Lower lobe of right lung (tissue), 2 donors: ENCODE results near the gene MAP2K4. TPM values are rescaled to one million over a fixed set of nuclear protein-coding genes. Genes with fewer than 3 reads are reported as not detected.

ENCODE experiments used
- ATAC-seq, 2 donors: fragments of 200-7000 bp; cut with Tn5 transposase; one replicate each; pipeline ENCODE4 v1.9.1; 2020 to 2022; ENCODE audit warnings: mild to moderate bottlenecking in 2 of 2, moderate library complexity in 2 of 2
- DNase-seq: peaks from one replicate; pipeline ENCODE4 v3.0.0-alpha.2; 2020
- H3K27ac ChIP-seq: fragments of 200-600 bp; one replicate; pipeline ENCODE4 v1.8.0; 2022
- H3K27me3 ChIP-seq: fragments of 200-600 bp; one replicate; pipeline ENCODE4 v1.8.0; 2022; ENCODE audit warnings: low read depth
- H3K36me3 ChIP-seq: fragments of 200-600 bp; one replicate; pipeline ENCODE4 v1.8.0; 2022; ENCODE audit warnings: mild to moderate bottlenecking
- H3K4me1 ChIP-seq: fragments of 200-600 bp; one replicate; pipeline ENCODE4 v1.8.0; 2022
- H3K4me3 ChIP-seq: fragments of 200-600 bp; one replicate; pipeline ENCODE4 v1.8.0; 2022; ENCODE audit warnings: mild to moderate bottlenecking
- H3K9me3 ChIP-seq: fragments of 200-600 bp; one replicate; pipeline ENCODE4 v1.8.0; 2022
- intact Hi-C: fragments of 100-400 bp; cut with DNase I; formaldehyde crosslinking; loops from one replicate; pipeline ENCODE4 v1.11.0; 2022
- total RNA-seq: library from RNA; stranded (reverse); fragmentation: NEBNext Ultra II Directional; extraction: Animal tissue kit (Norgen Biotek cat#: 25700); gene quantifications from one replicate; pipeline ENCODE4 v1.2.1, GENCODE V29; 2021
- TF ChIP-seq, protein P1 (sequence below): fragments of 200-600 bp; IDR thresholded peaks from one replicate; pipeline ENCODE4 v1.8.0; 2022; ENCODE audit warnings: antibody characterized with exemption, mild to moderate bottlenecking
- donor health status: DM: no; HTN: yes; CAD: no; lungs with severe emphysema.

Gene MAP2K4
- total RNA-seq, 1 donor from 2014 or later = 33.0 TPM

DNA sequence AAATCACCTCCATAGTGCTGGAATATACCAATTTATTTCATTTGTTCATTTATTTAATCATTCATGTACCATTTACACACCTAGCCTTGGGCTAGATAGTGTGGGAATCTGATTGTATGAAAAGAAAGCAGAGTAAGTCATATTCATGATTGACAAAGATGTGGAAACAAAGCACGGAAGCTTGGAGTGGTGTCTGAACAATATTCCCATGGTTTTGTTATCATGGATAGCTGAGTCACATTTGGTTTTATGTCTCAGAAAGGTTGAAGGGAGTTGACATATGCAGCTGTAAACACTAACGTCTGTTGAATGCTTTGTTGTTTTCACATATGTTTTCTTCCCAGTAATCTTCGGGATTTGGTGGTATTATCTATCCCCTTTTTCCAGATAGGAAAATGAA lies 76.6 kb downstream of the MAP2K4 start:
- ATAC-seq = no peak
- intact Hi-C loops = no loop called here

DNA sequence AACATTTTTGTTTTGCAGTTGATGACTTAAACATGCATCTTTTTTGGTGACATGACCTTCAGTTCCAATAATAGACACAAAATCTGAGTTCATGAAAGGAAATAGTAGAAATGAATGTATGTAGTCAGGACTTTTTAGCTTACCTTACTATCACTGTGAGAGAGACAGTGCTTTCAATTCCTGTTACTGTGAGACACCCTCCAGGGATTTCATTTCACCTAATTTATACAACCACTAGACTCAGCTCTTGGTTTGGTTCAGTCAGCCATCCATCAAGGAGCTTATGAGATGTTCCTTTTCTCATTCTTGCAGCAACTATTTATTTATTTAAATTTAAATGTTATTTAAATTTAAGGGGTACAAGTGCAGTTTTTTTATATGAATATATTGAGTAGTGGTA lies 77.9 kb downstream of the MAP2K4 start:
- Histone ChIP-seq H3K9me3 (peaks cover 4% of the 10 kb centered on the region), H3K4me3 (no peak overlapping the region), H3K36me3 (peaks cover 36% of the 10 kb centered on the region), H3K4me1 (no peaks in the 10 kb centered on the region), H3K27me3 (no peaks in the 10 kb centered on the region), H3K27ac (no peak overlapping the region)
- TF ChIP-seq, protein P1, sequence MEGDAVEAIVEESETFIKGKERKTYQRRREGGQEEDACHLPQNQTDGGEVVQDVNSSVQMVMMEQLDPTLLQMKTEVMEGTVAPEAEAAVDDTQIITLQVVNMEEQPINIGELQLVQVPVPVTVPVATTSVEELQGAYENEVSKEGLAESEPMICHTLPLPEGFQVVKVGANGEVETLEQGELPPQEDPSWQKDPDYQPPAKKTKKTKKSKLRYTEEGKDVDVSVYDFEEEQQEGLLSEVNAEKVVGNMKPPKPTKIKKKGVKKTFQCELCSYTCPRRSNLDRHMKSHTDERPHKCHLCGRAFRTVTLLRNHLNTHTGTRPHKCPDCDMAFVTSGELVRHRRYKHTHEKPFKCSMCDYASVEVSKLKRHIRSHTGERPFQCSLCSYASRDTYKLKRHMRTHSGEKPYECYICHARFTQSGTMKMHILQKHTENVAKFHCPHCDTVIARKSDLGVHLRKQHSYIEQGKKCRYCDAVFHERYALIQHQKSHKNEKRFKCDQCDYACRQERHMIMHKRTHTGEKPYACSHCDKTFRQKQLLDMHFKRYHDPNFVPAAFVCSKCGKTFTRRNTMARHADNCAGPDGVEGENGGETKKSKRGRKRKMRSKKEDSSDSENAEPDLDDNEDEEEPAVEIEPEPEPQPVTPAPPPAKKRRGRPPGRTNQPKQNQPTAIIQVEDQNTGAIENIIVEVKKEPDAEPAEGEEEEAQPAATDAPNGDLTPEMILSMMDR = no peak
- DNase-seq = no peak
- ATAC-seq = no peak
- intact Hi-C loops = no loop called here

More for the DNA sequence above, 76.6 kb downstream of the MAP2K4 start:
- Histone ChIP-seq H3K4me3 (no peak overlapping the region), H3K9me3 (peaks cover 4% of the 10 kb centered on the region), H3K4me1 (no peaks in the 10 kb centered on the region), H3K27ac (no peak overlapping the region), H3K27me3 (no peaks in the 10 kb centered on the region), H3K36me3 (peaks cover 36% of the 10 kb centered on the region)
- DNase-seq = no peak
- TF ChIP-seq, protein P1 = no peak

DNA sequence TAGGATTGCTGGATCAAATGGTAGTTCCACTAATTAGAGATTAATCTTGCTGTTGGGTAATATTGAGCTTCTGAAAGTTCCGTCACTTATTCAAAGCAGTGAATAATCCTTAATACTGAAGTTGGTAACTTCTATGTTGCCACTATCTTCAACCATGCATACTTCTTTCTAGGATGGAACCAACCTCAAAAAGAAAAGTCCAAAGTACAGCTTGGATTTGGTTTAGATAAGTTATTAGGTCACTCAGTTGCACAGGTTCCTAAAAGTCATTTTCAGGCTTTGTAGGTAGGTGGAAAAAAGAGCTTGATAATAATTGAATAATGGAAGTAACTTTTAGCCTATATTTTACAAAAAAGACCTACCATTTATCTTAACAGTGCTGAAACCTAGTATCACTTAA lies 78.7 kb downstream of the MAP2K4 start:
- ATAC-seq (no peak), DNase-seq (no peak)
- H3K4me1 ChIP-seq = no peaks in the 10 kb centered on the region
- H3K36me3 ChIP-seq = peaks cover 36% of the 10 kb centered on the region
- H3K9me3 ChIP-seq = peaks cover 4% of the 10 kb centered on the region
- intact Hi-C loops = no loop called here
- no peak overlapping the region for H3K27ac ChIP-seq
- H3K4me3 ChIP-seq = no peak overlapping the region
- no peaks in the 10 kb centered on the region for H3K27me3 ChIP-seq
- TF ChIP-seq, protein P1 = no peak

DNA sequence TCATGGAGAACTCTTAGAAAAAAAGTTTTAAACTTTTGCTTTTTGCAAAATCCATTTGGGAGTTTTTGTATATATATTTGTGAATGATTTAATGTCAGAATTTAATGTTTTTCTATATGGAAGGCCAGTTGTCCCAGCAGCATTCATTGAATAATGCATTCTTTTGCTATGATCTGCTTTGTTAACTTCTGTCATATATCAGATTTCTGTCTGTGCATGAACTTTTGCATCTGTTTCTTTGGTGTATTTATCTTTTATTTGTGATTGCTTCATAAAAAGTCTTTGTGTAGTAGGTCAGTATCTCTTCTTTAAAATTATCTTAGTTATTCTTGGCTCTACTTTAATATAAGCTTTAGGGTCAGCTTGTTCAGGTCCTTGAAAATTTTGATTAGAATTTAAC lies 84.2 kb downstream of the MAP2K4 start:
- ATAC-seq (no peak), DNase-seq (no peak)
- H3K9me3 ChIP-seq = peaks cover 4% of the 10 kb centered on the region

DNA sequence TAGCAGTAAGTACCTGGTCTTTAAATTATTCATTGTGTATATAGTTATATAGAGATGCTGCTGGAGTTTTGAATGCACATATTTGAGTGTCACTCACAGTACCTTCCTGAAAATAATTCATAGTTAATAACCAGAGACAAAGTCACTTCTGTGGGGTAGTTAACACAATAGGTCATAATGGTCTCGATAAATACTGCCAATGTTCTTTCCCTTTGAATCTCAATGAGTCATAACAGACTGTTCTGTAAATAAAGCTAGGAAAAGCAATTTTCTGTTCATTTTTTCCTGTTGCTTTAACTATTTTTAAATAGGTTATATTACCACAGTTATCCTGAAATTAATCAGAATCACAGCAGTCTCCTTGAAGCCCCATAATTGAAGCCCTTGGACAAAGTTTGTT lies 87.2 kb downstream of the MAP2K4 start:
- ATAC-seq = no peak
- Histone ChIP-seq H3K4me1 (peaks cover 4% of the 10 kb centered on the region), H3K27me3 (no peaks in the 10 kb centered on the region), H3K27ac (no peak overlapping the region), H3K4me3 (no peak overlapping the region), H3K9me3 (no peaks in the 10 kb centered on the region), H3K36me3 (peaks cover 9% of the 10 kb centered on the region)
- no peak for DNase-seq
- intact Hi-C loops = no loop called here
- TF ChIP-seq, protein P1 = no peak

More for the DNA sequence above, 84.2 kb downstream of the MAP2K4 start:
- Histone ChIP-seq H3K27me3 (no peaks in the 10 kb centered on the region), H3K4me1 (peaks cover 4% of the 10 kb centered on the region), H3K36me3 (no peaks in the 10 kb centered on the region), H3K27ac (no peak overlapping the region), H3K4me3 (no peak overlapping the region)
- intact Hi-C loops = no loop called here
- TF ChIP-seq, protein P1 = no peak

DNA sequence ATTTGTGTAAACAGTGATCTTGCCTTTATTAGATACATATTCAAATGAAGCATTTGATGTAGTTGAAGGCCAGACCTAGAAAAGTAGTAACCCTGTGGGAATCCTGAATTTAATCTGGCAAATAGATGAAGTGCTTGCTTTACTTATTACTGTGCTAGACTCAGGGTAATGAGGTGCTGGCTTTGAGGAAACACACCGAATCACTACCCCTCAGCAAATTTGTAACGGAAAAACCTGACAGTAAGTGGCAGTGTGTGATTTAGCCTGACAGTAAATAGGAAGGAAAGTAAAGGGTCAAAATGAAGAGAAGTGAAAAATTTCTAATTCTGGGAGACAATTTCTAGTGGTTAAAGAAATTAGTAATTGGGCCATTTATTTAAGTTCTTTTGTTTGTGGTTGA lies 90.2 kb downstream of the MAP2K4 start:
- no peaks in the 10 kb centered on the region for H3K9me3 ChIP-seq
- H3K27ac ChIP-seq = no peak overlapping the region
- peaks cover 37% of the 10 kb centered on the region for H3K36me3 ChIP-seq
- no peaks in the 10 kb centered on the region for H3K4me1 ChIP-seq
- DNase-seq (no peak), ATAC-seq (no peak)
- intact Hi-C loops = no loop called here
- no peak overlapping the region for H3K4me3 ChIP-seq
- TF ChIP-seq, protein P1 = no peak
- H3K27me3 ChIP-seq = no peaks in the 10 kb centered on the region
